Panc1 (cell line): ENCODE results near the gene TFEB. TPM values are rescaled to one million over a fixed set of nuclear protein-coding genes. Genes with fewer than 3 reads are reported as not detected.

Source experiments
- ATAC-seq: fragments of 200-7000 bp; cut with Tn5 transposase; 2 replicates; pipeline ENCODE4 v1.9.1; 2020; ENCODE audit warnings: mild to moderate bottlenecking, moderate library complexity
- BruUV-seq: library from RNA; stranded (reverse); fragments of 400-500 nt; replicated peaks from 2 replicates; lab custom pipeline; 2021; lab: Mats Ljungman, UMichigan
- CTCF ChIA-PET: fragments of 300-600 bp; sonication (Branson Sonifier 250); formaldehyde crosslinking; loops from one replicate; lab custom pipeline; 2022; ENCODE audit warnings: antibody characterized with exemption; lab: Charles Lee
- POLR2A ChIA-PET: fragments of 300-600 bp; sonication (Branson Sonifier 250); formaldehyde crosslinking; loops from one replicate; lab custom pipeline; 2022; ENCODE audit warnings: antibody characterized with exemption; lab: Charles Lee
- DNase-seq: peaks from one replicate; pipeline ENCODE4 v3.0.0-alpha.2; 2010; ENCODE audit warnings: low read depth, low spot score
- H3K27ac ChIP-seq: 2 replicates; pipeline ENCODE4 v1.5.1; 2011; ENCODE audit warnings: mild to moderate bottlenecking, low read length, inconsistent platforms
- H3K27me3 ChIP-seq: fragments of 200-500 bp; sonication (Bioruptor generic); 2 replicates; pipeline ENCODE4 v1.6.0; 2014; ENCODE audit warnings: low read length, inconsistent platforms; ENCODE audit not compliant: control insufficient read depth, insufficient read depth
- H3K36me3 ChIP-seq: fragments of 200-500 bp; sonication (Bioruptor generic); 2 replicates; pipeline ENCODE4 v1.5.1; 2014; ENCODE audit warnings: inconsistent platforms, mild to moderate bottlenecking, low read length, moderate library complexity; ENCODE audit not compliant: control insufficient read depth, insufficient read depth
- H3K4me1 ChIP-seq: 2 replicates; pipeline ENCODE4 v1.5.1; 2011; ENCODE audit warnings: inconsistent platforms, mild to moderate bottlenecking, low read length, moderate library complexity; ENCODE audit not compliant: control insufficient read depth, insufficient read depth
- H3K4me3 ChIP-seq, 2 experiments: 2 replicates each; pipeline ENCODE4 v1.5.1; 2011 to 2012; ENCODE audit warnings: low read depth in 2 of 2, low read length in 2 of 2, mild to moderate bottlenecking in 2 of 2, inconsistent platforms in 1 of 2, moderate library complexity in 1 of 2
- H3K9me3 ChIP-seq: fragments of 200-500 bp; sonication (Bioruptor generic); 2 replicates; pipeline ENCODE4 v1.5.1; 2014; ENCODE audit warnings: low read depth, mild to moderate bottlenecking, inconsistent platforms, low read length, moderate library complexity; ENCODE audit not compliant: control insufficient read depth, insufficient read depth
- CTCF ChIP-seq: fragments of 450-650 bp; IDR thresholded peaks from 2 replicates; pipeline ENCODE4 v1.5.1; 2017; ENCODE audit warnings: mild to moderate bottlenecking
- POLR2AphosphoS5 ChIP-seq: IDR thresholded peaks from 2 replicates; pipeline ENCODE4 v1.6.1; 2012; ENCODE audit warnings: mild to moderate bottlenecking, low read depth, low read length, moderate library complexity
- REST ChIP-seq, 2 experiments: IDR thresholded peaks; 2 replicates each; pipeline ENCODE4 v1.6.1; 2011 to 2012; ENCODE audit warnings: low read depth in 2 of 2, control low read depth in 1 of 2, low read length in 1 of 2, mild to moderate bottlenecking in 1 of 2, moderate library complexity in 1 of 2; ENCODE audit not compliant: insufficient read depth in 1 of 2
- SIN3A ChIP-seq: IDR thresholded peaks from 2 replicates; pipeline ENCODE4 v1.6.1; 2012; ENCODE audit warnings: low read depth, mild to moderate bottlenecking, low read length, moderate library complexity, borderline replicate concordance; ENCODE audit not compliant: insufficient read depth
- TCF7L2 ChIP-seq: IDR thresholded peaks from 2 replicates; pipeline ENCODE4 v1.6.1; 2011; ENCODE audit warnings: mild to moderate bottlenecking, low read depth, low read length, inconsistent platforms
- in situ Hi-C: cut with HindIII; loops from 2 replicates; pipeline ENCODE4 v1.10.0; 2016; ENCODE audit warnings: low sequenced_read_pairs, low pct_unique_long_range_greater_than_20kb
- intact Hi-C: fragments of 100-400 bp; cut with micrococcal nuclease; formaldehyde crosslinking; loops from one replicate; pipeline ENCODE4 v1.10.0; 2022; ENCODE audit not compliant: unreplicated experiment
- total RNA-seq: library from RNA; stranded (reverse); gene quantifications from one replicate; pipeline ENCODE4 v1.2.1, GENCODE V29; 2021; ENCODE audit not compliant: unreplicated experiment

Gene TFEB
- total RNA-seq, 1 experiment from 2014 or later: 13.3 TPM

DNA sequence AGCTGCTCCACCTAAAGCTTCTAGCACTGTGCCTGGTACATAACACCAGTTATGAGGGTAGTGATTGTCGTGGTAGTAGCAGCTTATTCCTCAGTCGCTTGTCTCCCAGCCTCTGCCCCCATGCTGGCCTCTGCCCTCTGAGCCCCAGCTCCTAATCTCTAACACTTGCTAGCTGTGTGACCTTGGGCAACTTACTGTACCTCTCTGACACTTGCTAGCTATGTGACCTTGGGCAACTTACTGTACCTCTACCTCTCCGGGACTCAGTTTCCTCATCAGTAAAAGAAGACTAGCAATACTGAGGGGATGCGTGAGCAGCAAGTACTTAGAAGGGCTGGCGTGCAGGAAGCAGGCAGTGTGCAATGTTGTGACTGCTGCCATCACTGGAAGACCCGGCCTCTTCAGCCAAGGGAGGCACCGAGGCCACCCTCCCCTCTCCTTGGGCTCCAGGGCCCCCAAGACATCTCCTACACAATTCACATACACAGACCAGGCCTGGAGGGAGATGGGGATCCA is 87.3 kb downstream of the TFEB start:
- Histone ChIP-seq H3K36me3 (no peaks in the 10 kb centered on the region), H3K27me3 (no peaks in the 10 kb centered on the region), H3K4me1 (peaks cover 3% of the 10 kb centered on the region; the same call in 1 of the 2 replicates), H3K27ac (no peak overlapping the region), H3K9me3 (no peaks in the 10 kb centered on the region), H3K4me3 (no peak overlapping the region)
- ATAC-seq (no peak), DNase-seq (no peak)
- intact Hi-C loops (no loop called here), in situ Hi-C loops (no loop called here)
- BruUV-seq: no TSS peak
- TF ChIP-seq SIN3A (no peak), POLR2AphosphoS5 (no peak), REST (IDR thresholded peaks at IDR 0.05; ENCODE audit: insufficient read depth in 1 of 2, low read depth in 2 of 2, low read length in 1 of 2) (no peak), CTCF (no peak), TCF7L2 (no peak)
- ChIA-PET CTCF (no interaction called here), POLR2A (interaction anchor here (0.6 kb wide), 1 partner anchor 15 kb away, joined by 11 read pairs; no protein-coding TSS in a partner anchor)

DNA sequence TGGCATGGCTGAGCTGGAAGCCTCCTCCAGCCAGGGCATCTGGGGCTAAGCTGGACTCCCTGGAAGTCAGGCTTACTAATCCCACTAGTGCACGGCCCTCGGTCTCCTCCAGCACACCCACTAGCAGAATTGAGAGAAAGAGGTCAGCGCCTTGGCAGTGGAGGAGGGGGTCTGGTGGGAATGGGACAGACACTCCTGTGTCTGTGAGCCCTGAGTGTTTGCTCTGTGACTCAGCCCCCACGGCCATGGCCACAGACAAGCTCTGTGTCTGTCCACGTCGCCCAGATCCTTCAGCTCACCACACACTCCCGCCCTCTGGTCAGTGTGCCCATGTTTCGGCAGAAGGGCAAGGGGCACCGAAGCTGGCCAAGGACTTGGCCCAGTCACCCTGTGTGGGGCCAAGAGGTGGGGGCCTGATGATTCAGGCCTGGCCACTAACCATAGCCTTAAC is 88.3 kb downstream of the TFEB start:
- Histone ChIP-seq H3K4me1 (peaks cover 3% of the 10 kb centered on the region; the same call in 1 of the 2 replicates), H3K9me3 (no peaks in the 10 kb centered on the region), H3K4me3 (no peak overlapping the region), H3K36me3 (no peaks in the 10 kb centered on the region), H3K27me3 (no peaks in the 10 kb centered on the region), H3K27ac (no peak overlapping the region)
- POLR2A ChIA-PET: no interaction called here
- in situ Hi-C loops (no loop called here), intact Hi-C loops (no loop called here)
- no peak for DNase-seq
- ATAC-seq: no peak
- TF ChIP-seq CTCF: no peak
- no peak for TF ChIP-seq POLR2AphosphoS5
- TF ChIP-seq TCF7L2: no peak
- TF ChIP-seq REST (IDR thresholded peaks at IDR 0.05; ENCODE audit: insufficient read depth in 1 of 2, low read depth in 2 of 2, low read length in 1 of 2): no peak
- no peak for TF ChIP-seq SIN3A
- no TSS peak for BruUV-seq
- CTCF ChIA-PET: no interaction called here
